Measurements from ENCODE around the gene MOCS3. TPM values are rescaled to one million over a fixed set of nuclear protein-coding genes. Genes with fewer than 3 reads are reported as not detected.

Gene MOCS3
- total RNA-seq, 2 donors from 2014 or later: 6.6 to 7.9 TPM

DNA sequence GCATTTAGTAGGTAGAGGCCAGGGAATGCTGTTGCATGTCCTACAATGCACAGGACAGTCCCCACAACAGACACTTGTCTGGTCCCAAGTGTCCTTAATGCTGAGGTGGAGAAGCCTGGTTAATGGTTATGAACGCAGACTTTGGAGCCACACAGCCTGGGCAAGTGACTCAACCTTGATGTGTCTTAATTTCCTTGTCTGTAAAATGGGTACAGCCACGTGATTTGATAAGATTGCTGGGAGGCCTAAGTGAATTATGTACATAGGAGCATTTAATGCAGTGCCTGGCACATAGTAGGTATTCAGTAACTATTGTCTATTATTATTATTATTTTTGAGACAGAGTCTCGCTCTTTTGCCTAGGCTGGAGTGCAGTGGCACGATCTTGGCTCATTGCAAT is 52.9 kb downstream of the MOCS3 start:
- intact Hi-C loops (cut with DNase I): no loop called here
- WGBS: 92% methylated on average over 4 of the region's 4 CpGs
- TF ChIP-seq POLR2A (IDR thresholded peaks at IDR 0.05): no peak
- no peak for TF ChIP-seq CTCF (IDR thresholded peaks at IDR 0.05)
- no peak for TF ChIP-seq POLR2AphosphoS5 (IDR thresholded peaks at IDR 0.05)
- H3K4me3 ChIP-seq: no peak overlapping the region
- H3K27ac ChIP-seq: no peak overlapping the region
- no peaks in the 10 kb centered on the region for H3K36me3 ChIP-seq
- H3K27me3 ChIP-seq (replicated peaks; ENCODE audit: insufficient read depth): no peaks in the 10 kb centered on the region
- no peaks in the 10 kb centered on the region for H3K4me1 ChIP-seq (replicated peaks)
- DNase-seq (ENCODE audit: low spot score): no peak
- no peaks in the 10 kb centered on the region for H3K9me3 ChIP-seq

DNA sequence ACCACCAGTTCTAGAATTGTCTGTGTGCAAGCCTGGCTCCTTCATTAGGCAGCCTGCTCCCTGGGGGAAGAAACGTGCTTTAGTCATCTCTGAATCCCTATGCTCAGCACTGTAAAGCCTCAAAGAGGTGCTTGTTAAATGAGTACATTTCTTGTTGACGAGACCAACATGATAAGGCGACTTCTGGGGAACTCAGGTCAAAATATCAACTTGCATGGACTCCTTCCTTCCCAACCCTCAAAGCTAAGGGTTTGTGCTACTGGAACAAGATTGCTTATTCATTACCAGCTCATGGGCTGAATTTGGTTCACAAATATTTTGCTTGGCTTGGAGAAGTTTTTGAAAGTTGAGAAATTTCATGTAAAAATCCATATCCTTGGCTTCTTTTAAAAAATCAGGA is 53.7 kb downstream of the MOCS3 start:
- DNase-seq (ENCODE audit: low spot score): no peak
- Histone ChIP-seq H3K27me3 (replicated peaks; ENCODE audit: insufficient read depth) (no peaks in the 10 kb centered on the region), H3K36me3 (no peaks in the 10 kb centered on the region), H3K4me3 (no peak overlapping the region), H3K9me3 (no peaks in the 10 kb centered on the region), H3K27ac (no peak overlapping the region), H3K4me1 (replicated peaks) (no peaks in the 10 kb centered on the region)
- intact Hi-C loops (cut with DNase I): no loop called here
- WGBS: 88% methylated on average over 3 of the region's 3 CpGs
- TF ChIP-seq CTCF (IDR thresholded peaks at IDR 0.05) (no peak), POLR2A (IDR thresholded peaks at IDR 0.05) (no peak), POLR2AphosphoS5 (IDR thresholded peaks at IDR 0.05) (no peak)

Other genes starting within 250 kb of the MOCS3 start
- 10 to 100 TPM in 1 of 2 donors, 1 to 10 TPM in 1; 8.3 to 14.4 TPM for gene PARD6B, start 227.2 kb upstream of the MOCS3 start, total RNA-seq
- 10 to 100 TPM in 1 of 2 donors, 1 to 10 TPM in 1; 2.9 to 11.4 TPM for gene BCAS4, start 163.8 kb upstream of the MOCS3 start, total RNA-seq
- gene ADNP, start 27.4 kb upstream of the MOCS3 start, total RNA-seq: 10 to 100 TPM; 46.8 to 84.7 TPM
- gene DPM1, start 286 bp upstream of the MOCS3 start, total RNA-seq: 10 to 100 TPM; 31.6 to 61.6 TPM
- gene KCNG1, start 64.3 kb downstream of the MOCS3 start, total RNA-seq: 10 to 100 TPM in 1 of 2 donors, 1 to 10 TPM in 1; 6.8 to 57.9 TPM